Loucy (cell line): ENCODE results near the gene CACNG5.

Experiments
- CTCF ChIP-seq: fragments of 200-600 bp; sonication (generic); conservative IDR thresholded peaks from 2 replicates; pipeline ENCODE4 v1.5.1; 2014; ENCODE audit warnings: mild to moderate bottlenecking, antibody characterized with exemption, low read length
- EZH2phosphoT487 ChIP-seq: fragments of 200-600 bp; IDR thresholded peaks from 2 replicates; pipeline ENCODE4 v1.6.1; 2018; ENCODE audit warnings: antibody characterized with exemption, mild to moderate bottlenecking, moderate library complexity, borderline replicate concordance

- TF ChIP-seq CTCF: no peak
- no peak for TF ChIP-seq EZH2phosphoT487
Measured at GRCh38 chr17:66909804-66910373, 75.0 kb downstream of the CACNG5 start.
